Inferior parietal cortex (tissue), 1 donor: ENCODE data around the gene DUSP3.
A peak's percentile ranks its signal among the peaks of the same experiment; 100 is the strongest.

ENCODE experiments used
- DNase-seq: peaks from one replicate; pipeline ENCODE4 v3.0.0-alpha.2; 2016; ENCODE audit errors: extremely low spot score

The DUSP3 gene

DNA sequence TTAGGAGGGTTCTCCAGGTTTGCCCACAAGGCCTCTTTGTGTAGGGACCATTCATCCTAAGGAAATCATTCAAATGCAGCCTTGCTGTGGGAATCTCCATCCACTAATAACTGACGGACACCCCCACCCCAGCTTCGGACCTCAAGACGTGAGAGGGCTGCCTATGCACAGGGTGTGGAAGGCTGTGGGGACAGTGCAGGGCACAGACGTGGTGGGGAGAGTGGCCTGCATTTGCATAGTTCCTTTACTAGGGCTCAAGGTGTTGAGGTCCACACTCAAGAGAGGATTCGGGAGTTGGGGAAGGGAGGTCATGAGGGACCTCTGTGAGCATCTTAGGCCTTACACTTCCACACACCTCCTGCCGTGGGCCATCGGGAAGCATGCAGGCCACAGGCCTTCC, 9.8 kb downstream of the DUSP3 start:
- no peak for DNase-seq

DNA sequence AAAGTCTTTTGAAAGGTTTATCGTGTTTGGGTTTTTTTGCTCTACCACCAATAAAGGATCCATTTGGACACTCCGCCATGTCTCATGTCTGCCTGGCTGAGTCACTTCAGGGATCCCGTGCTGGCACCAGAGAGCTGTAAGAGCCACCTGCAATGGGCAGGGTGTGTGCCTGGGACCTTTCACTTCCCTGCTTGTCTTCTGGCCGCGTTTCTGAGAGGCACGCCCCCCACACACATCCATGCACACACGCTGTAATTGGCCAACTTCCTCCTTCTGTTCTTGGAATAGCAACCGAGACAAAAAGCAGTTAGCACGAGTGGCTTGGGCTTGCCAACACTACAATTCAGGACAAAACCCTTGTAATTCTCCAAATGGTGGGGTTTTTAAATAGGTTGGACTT, 10.4 kb downstream of the DUSP3 start:
- peak; percentile 25 for DNase-seq

DNA sequence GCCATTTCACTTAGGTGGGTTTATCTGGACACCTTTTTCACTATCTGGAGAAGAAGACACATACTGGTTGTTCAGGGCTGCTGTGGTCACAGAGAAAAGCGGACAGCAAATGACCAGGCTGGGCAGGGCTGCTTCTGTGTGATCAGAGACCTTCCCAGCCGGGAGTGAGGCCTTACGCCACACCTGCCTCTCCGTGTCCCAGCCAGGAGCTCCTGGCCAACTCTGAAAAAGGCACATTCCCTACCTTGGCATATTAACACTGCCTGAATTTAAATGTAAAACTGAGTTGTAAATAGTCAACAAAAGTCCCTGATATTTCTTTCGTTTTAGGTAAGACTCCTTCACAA, 11.1 kb downstream of the DUSP3 start:
- no peak for DNase-seq

DNA sequence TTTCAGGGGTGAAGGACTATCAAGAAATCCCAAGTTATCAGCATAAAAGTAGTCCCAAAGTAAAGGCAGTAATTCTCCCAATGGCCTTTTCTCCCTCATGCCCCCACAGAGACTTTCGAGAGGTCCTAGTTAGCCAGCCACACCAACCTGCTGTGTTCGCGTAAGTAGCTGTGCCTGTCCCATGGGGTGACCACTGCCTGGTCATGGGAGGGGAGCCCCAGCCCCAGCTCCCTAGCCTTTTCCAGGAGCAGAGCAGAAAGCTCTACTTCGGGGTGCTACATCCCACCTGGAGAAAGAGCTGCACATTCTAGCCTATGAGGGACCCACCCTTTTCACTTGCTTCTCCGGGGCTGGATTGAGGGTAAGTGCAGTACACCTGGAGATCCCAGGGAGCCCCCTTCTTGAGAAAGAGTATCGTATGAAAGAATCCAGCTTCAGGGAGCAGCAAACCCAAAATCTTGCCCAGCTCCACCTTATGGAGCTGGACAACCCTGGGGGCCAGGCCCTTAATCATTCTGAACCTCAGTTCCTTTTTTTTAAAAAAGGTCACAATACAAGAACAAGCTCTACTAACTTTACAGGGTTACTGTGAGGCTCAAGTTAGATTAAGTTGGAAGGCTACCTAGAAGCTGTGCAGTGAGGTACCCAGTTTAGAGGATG, 11.6 kb downstream of the DUSP3 start:
- no peak for DNase-seq

DNA sequence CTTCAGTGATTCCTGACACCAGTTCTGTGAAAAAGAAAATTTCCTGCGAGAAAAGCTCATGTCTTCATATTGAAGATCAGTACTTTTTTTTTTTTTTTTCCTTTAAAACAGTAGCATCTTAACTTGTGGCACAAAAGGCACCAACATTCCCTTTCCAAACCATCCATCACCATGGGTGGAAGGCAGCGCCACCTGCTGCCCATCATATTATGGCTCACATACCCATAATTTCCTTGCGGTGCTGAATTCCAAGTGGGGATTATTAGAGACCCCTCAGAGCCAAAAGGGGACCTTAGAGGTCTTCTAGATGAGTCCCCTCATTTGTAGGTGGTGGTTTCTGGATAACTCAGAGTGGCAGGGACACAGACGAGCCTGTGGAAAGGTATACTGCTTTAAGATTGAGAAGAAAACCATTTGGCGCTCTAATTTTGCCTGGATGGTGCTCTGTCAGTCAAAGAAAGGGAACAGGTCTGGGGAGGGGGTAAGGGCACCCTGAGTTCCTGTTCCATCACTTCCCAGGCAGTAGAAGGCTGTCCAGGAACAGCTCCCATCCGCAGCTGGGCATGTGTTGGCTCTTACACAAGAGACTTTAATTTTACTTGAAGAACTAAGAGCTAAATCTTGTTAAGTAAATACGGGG, 12.2 kb downstream of the DUSP3 start:
- DNase-seq, result peak; percentile 79

DNA sequence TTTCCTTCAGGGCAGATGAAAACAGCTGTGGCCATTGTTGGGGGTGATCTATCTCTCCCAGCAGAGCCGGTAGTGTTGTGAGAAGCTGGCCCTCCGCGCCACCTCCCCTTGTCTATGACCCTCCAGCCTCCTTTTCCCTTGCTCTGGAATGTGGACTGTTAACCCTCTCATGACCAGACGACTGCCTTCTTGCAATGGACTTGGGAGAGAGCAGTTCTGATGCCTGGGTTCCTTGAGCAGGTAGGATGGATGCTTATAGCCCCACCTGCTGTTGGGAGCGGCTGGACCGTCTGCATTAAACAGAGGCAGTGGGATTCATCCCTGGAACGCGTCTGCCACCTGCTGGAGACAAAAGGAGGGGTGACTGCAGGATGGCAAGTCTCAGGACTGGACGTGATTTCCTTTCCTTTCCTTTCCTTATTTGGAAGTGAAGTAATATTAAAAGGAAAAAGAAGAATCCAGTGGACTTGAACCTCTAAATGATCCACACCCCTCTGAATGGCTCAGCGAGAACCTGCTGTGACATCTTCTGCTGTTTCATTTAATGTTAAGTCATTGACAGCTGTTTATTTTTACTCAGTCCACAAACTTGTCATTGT, 18.4 kb downstream of the DUSP3 start:
- peak; percentile 96 for DNase-seq

DNA sequence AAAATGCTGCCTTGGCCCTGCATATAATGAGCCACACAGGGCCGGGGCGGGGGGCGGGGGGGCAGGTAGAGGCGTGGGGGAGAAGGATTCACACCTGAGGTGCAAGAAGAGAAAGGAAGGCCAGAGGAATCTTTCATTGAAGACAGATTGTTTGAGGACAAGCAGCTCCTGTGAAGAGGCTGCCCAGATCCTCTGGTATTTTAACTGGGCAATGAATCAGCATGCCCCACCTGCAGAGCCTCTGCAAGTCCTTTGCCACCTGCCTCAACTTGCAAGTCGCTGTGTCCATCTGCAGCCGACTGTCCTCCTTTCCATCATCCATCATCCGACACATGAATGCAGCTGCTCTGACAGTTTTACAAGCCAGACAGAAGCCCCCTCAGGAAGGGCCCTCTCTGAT, 18.9 kb downstream of the DUSP3 start:
- no peak for DNase-seq

DNA sequence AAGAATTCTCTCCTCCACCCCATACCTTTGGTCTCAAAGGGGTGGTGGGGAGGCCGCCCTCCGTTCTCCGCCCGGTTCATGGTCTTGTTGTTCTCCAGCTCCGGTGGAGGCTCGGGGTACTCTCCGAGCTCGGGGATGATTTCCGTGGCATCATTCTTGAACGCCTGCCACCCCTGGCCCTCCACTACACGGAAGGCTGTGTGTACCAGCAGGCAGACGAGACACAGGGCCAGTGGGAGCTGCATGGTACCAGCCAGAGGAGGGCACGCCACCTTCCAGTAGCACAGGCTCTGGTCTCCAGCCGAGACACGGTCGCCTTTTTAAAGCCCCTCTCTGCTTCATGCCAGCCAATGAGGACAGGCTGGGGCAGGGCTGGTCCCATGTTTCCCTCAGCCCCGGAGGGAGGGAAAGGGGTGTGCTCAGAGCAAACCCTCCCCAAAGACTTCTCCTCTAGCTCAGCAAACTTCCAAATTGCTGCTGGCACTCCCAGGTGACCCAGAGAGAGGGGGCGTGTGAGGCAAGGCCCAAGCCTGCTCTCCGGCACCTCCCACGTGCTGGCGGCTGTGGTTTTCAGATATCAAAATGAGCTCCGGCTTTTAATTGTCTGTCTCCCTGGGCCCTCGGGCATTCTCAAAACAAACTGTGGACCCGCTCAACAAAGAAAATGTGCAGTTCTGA, 20.1 kb downstream of the DUSP3 start, which contains the start of gene SOST:
SOST (minus strand) TSS at position 295 of the 678 bp plus-strand sequence; CDS start at position 245, 50 bp downstream.
- DNase-seq, result no peak

DNA sequence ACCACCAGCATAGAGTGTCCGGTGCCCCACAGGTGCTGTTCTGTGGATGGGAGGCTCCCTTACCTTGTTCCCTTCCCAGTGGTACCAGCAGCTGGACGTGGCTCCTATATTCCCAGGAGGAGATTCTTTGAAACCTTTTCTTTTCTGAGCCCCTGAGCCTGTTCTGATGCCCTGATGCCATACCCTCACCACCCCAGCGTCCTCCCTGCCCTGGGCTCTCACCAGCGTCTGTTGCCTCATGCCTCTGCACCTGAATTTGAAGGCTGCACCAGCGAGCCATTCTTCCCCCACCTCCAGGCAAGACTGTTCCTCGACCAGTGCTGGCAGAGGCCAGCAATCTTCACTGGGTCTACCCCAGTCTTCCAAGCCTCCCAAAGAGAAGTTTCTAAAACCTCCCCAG, 20.7 kb downstream of the DUSP3 start:
- no peak for DNase-seq

DNA sequence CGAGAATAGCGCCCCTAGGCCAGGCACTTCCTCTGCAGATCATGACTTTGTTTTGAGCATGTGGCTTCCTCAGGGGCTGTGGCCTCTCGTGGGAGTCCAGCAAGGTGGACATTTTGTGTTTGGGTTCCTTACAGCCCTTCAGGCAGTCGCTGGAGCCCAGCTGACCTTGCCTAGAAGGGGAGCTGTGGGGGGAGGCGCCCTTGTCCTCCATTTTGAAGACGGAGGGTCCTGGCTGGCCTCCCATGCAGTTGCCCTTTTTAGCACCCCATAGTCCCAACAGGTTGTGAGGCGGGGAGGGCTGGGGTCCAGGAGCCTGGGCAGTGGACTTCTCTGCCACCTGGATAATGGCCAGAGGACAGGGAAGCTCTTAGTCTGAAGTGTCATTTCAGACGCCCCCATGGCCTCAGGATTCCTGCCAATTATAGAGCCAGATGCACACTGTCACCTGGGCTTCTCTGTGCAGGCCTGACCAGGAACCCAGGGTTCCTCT, 21.6 kb downstream of the DUSP3 start:
- DNase-seq, result no peak

DNA sequence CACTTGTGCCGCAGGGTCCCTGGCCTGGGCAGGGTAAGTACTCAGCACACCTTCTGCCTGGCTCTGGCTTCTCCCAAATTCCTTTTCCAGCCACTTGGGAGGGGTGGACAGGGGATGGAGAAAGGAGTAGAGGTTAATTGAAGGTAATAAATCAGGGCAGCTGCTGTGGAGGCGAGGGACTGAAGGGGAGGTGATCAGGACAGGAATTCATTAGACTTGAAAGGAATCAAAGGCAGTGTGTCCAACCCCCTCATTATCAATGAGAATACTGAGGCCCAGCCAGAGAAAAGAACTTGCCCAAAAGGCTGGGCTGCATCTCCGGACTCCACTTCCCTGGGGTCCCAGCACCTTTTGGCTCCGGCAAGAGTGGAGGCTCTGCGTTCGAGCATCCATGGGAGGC, 22.6 kb downstream of the DUSP3 start:
- DNase-seq, result no peak

DNA sequence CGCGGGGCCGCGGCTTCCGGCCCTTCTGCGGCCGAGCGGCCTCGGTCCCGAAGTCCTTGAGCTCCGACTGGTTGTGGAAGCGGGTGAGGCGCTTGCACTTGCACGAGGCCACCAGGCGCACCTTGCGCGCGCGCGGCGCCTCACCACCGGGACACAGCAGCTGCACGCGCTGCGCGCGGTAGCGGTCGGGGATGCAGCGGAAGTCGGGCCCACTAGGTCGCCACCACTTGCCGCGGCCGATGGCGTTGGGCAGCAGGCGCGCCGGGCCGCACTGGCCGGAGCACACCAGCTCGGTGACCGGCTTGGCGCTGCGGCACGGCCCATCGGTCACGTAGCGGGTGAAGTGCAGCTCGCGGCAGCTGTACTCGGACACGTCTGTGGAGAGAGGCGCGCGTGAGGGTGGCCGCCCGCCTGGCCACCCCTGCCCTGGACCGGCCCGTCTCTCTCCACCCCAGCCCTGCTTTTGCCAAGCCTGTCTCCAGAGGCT, 23.3 kb downstream of the DUSP3 start:
- no peak for DNase-seq

DNA sequence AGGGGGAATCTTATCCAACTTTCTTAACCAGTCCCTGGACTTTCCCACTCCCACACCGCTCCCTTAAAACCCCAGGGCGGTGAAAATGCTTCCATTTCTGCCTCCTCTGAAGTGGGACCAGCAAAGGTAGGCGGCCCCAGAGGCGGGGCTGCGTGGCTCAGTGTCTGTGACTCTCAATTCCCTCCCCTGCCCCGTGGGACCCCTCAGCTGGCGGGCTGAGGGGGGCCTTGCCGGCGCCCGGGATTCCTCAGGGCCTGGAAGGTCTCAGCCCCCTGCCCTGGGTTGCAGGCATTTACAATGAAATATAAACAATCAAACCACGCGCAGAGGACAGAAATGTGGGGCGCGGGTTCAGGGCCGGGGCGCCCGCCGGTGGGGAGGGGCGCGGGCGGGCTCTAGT, 23.8 kb downstream of the DUSP3 start:
- no peak for DNase-seq

DNA sequence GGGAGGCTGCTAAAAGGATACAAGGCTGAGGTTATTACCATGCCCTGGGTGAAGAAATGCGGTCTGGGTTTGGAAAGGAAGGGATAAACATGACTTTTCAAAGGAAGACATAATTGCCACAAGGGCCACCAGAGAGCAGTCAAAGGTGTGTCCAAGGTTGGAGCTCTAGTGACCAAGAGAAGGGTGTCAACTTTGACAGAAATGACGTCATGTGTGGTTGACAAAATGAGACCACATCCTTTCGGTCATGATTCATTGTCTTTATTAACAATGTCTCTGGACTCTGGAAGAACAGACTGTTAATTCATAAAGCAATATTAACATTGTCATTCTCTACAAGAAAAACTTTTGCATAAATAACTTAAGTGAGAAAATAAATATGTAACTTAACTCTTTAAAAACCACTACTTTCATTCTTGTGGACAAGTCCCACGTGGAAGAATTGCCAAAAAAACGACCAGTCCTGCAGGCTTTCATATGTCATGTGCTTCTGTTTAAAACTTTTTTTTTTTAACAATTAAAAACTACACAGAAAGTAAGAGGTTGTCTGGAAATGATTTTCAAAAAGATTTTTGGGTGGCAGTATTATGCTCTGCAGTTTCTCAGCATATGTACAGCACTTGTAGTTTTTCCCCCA, 25.2 kb downstream of the DUSP3 start:
- no peak for DNase-seq

DNA sequence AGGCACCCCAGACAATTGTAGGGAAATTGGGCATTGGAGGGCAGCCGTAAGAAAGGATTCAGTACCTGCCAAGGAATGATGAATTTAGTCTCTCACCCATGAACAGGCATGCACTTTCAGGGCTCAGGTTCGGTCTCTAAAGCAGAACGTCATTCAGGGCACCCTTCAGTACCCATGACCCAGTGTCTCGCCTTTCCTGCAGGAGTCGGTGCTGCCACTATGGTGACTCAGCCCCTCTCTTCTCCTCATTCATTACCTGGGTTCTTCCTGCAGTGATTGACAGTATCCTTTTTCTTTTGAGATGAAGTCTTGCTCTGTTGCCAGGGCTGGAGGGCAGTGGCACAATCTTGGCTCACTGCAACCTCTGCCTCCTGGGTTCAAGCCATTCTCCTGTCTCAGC, 28.6 kb downstream of the DUSP3 start:
- DNase-seq, result no peak

DNA sequence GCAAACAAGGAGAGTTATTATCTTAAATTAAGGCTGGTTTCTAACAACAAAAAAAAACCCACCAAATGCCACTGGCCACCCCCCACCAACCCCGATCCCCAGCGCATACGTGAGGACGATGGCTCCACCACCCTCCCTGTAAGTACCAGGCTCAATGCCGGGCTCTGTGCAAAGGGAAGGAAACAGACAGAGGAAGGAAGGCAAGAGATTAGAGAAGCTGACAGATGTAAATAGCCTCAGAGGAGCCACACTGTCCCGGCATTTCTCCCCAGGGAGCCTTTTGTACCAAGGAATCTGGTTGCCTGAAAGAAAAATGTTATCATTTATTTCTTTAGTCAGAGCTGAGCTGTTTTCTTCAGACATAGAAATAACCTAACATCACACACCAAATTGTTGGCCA, 33.2 kb downstream of the DUSP3 start:
- DNase-seq, result no peak

DNA sequence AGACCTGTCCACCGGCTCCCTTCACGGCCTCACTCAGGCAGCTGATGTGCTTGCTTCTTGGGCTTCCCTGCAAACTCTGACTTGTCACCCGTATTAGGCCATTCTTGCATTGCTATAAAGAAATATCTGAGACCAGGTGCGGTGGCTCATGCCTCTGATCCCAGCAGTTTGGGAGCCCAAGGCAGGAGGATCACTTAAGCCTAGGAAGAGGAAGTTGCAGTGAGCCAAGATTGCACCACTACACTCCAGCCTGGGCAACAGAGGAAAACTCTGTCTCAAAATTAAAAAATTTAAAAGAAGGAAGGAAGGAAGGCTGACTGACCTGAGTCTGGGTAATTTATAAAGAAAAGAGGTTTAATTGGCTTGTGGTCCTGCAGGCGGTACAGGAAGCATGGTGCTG, 37.1 kb downstream of the DUSP3 start:
- no peak for DNase-seq

DNA sequence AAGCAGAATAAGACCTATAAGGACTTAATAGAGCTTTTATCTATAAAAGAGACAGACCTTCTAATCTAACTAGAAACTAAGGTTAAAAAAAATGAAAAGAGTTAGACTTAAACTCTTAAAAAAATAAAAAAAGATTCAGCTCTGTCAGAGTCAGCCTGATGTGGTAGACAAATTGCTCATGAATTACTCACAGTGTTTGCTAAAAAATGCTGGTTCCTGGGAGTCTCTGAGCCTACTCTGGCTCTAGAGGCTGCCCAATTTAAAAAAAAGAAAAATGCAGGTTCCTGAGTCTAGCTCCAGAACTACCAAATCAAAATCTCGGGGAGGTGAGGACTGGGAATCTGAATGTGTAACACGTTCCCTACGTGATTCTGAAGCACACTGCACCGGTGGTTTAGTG, 38.2 kb downstream of the DUSP3 start:
- DNase-seq, result no peak

DNA sequence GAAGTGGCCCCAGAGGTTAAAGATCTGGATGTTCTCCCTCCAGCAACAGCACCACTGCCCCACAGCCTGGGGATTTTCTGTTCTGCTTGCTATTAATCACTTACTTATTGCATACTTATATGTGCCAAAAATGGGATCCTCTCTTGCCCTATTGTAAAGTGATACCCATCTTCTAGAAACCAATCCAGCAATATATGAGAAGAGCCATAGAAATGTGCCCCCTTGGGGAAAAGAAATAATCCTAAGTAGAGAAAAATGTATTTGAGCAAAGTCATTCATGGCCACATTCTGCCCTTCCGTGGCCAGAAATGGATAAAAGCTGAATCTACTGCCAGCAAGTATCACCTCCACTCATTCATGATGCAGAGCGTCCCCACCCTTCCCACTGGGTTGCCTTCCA, 41.1 kb downstream of the DUSP3 start:
- no peak for DNase-seq

DNA sequence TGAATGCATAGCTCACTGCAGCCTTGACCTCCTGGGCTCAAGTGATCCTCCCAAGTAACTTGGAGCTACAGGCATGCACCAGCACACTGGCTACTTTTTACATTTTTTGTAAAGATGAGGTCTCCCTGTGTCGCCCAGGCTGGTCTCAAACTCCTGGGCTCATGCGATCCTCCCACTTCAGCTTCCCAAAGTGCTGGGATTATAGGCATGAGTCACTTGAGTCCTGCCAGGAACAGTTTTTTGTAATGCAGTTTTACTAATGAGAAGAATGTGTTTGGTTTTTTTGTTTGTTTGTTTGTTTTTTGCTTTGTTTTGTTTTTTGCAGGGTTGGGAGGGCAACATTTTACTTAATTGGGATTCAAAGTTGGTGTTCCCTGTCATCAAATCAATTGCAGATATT, 42.4 kb downstream of the DUSP3 start:
- DNase-seq, result no peak

DNA sequence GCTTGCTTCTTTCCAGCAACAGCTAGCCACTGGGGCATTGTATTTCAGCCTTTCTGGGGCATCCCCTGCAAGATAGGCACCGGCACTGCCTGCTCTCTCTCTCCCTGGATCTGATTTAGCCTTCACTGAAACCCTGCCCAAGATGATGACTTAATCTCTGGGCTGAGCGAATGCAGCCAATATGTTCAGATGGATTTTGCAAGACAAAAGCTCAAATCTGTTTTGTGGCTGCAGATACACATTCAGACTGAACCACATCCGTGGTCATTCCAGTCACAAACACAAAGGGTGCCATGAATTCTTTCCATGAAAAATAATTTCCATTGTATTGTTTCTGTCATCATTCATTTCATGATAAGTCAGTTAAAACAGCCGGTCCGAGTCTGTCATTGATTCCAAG, 44.4 kb downstream of the DUSP3 start:
- no peak for DNase-seq

DNA sequence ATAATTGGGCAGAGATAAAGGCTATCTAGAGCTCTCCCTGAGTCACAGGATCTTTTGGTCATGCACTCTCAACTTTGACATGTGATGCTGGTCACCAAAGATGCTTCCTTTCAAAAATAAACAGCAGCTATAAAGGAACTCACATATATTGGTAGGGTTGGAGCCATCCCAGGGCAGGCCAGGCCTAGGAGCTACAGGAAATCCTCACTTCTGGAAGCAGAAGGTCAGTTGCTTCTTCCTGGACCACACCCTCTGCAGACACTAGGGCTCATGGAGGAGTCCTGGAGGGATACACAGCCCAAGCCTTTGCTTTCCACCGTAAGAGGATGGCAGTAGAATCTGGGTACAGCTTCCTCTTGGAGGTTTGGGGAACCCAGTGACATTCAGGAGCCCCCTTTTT, 44.8 kb downstream of the DUSP3 start:
- no peak for DNase-seq
